ENCODE measurements around the gene ANKRD18B. TPM values are rescaled to one million over a fixed set of nuclear protein-coding genes. Genes with fewer than 3 reads are reported as not detected.
"Not testable (repeated sequence)": the region's sequence is repeated elsewhere in the genome, so short reads cannot be mapped to it uniquely, and the experiment has no call there.

Gene ANKRD18B
- total RNA-seq, 1 experiment from 2014 or later: 23.4 TPM

- peaks cover 12% of the 10 kb centered on the region for H3K4me1 ChIP-seq
- DNase-seq: no peak
- H3K27ac ChIP-seq: no peak overlapping the region
- no peaks in the 10 kb centered on the region for H3K27me3 ChIP-seq
- H3K9me3 ChIP-seq (replicated peaks): no peaks in the 10 kb centered on the region
- no peaks in the 10 kb centered on the region for H3K36me3 ChIP-seq
- no peak overlapping the region for H3K4me3 ChIP-seq
Observed at GRCh38 chr9:33614001-33614687, 90.1 kb downstream of the ANKRD18B start.

- DNase-seq: peak; percentile 81 to 84
- H3K27me3 ChIP-seq: not testable (repeated sequence)
- H3K27ac ChIP-seq: peak overlapping the region; percentile 77
Observed at GRCh38 chr9:33618370-33618769, 94.3 kb downstream of the ANKRD18B start.

GRCh38 chr9:33619666-33620404 is 95.8 kb downstream of the ANKRD18B start:
- H3K27ac ChIP-seq: peak overlapping the region; percentile 77

More at GRCh38 chr9:33618370-33618769, 94.3 kb downstream of the ANKRD18B start:
- not testable (repeated sequence) for H3K9me3 ChIP-seq (replicated peaks); H3K4me3 ChIP-seq; H3K36me3 ChIP-seq
- H3K4me1 ChIP-seq: peaks cover 32% of the 10 kb centered on the region

DNA sequence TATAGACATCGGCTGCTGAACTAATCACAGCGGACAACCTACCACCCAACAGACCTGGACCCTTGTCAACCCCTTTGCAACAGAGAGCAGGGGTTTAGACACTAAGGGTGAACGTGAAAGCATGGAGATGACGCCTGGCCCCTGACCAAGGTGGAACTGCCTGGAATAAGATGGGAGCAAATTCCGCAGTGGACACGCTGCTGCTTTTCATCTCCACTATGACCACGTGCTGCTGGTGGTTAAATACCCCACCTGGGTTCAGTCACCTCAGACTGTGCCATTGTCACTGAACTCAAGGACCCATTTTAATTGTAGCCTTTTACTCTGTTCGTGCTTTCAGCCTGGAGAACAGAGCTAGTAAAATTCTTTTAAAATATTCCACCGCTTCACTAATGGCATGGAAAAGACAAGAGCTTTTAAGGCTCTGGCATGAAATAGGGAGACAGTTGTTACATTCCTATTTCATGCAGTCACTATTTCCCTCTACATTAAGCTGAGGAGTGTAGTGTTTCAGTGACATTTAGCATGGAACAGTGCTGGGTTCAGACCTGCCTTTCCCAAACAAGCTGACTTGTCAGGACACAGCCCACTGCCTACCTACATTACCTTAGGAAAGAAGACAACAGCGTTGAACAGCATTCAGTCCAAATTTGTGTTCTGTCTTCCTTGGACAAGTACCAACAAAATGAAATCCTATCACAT is 96.8 kb downstream of the ANKRD18B start:
- H3K4me1 ChIP-seq: peaks cover 32% of the 10 kb centered on the region
- no peaks in the 10 kb centered on the region for H3K9me3 ChIP-seq (replicated peaks)
- no peaks in the 10 kb centered on the region for H3K36me3 ChIP-seq
- H3K27me3 ChIP-seq: no peaks in the 10 kb centered on the region
- H3K27ac ChIP-seq: peak overlapping the region; percentile 77
- peak; percentile 34 to 66 for DNase-seq
- H3K4me3 ChIP-seq: no peak overlapping the region; the same call in 1 of the 2 replicates

More at GRCh38 chr9:33619666-33620404, 95.8 kb downstream of the ANKRD18B start:
- Histone ChIP-seq H3K27me3 (no peaks in the 10 kb centered on the region), H3K4me1 (peaks cover 32% of the 10 kb centered on the region), H3K9me3 (replicated peaks) (no peaks in the 10 kb centered on the region), H3K36me3 (no peaks in the 10 kb centered on the region), H3K4me3 (no peak overlapping the region)
- DNase-seq: peak in 1 of 2 experiments; percentile 61

Other genes with a start within 250 kb of the ANKRD18B start
- 22.2 and 22.6 TPM in 2 replicates for gene NFX1, start 233.7 kb upstream of the ANKRD18B start, total RNA-seq (2014; rRNA removed; shearing (Covaris generic))
- gene AQP7, start 121.7 kb upstream of the ANKRD18B start, total RNA-seq (2014; rRNA removed; shearing (Covaris generic)): 0.05 and 0.32 TPM in 2 replicates
- 17.3 and 20.6 TPM in 2 replicates for gene AQP3, start 76.7 kb upstream of the ANKRD18B start, total RNA-seq (2014; rRNA removed; shearing (Covaris generic))
- 27.5 and 29.3 TPM in 2 replicates for gene NOL6, start 50.3 kb upstream of the ANKRD18B start, total RNA-seq (2014; rRNA removed; shearing (Covaris generic))

Measured in SJCRH30 (cell line).